A673 (cell line): ENCODE measurements around the gene BRSK1. TPM values are rescaled to one million over a fixed set of nuclear protein-coding genes. Genes with fewer than 3 reads are reported as not detected.

ENCODE experiments used
- BruUV-seq: library from RNA; stranded (reverse); fragments of 400-500 nt; replicated peaks from 2 replicates; lab custom pipeline; 2021; lab: Mats Ljungman, UMichigan
- CTCF ChIA-PET: fragments of 300-600 bp; sonication (Branson Sonifier 250); formaldehyde crosslinking; loops from one replicate; lab custom pipeline; 2022; ENCODE audit warnings: antibody characterized with exemption; lab: Charles Lee
- POLR2A ChIA-PET: fragments of 300-600 bp; sonication (Branson Sonifier 250); formaldehyde crosslinking; loops from one replicate; lab custom pipeline; 2022; ENCODE audit warnings: antibody characterized with exemption; ENCODE audit not compliant: low non-redundant PET; lab: Charles Lee
- DNase-seq: peaks from one replicate; pipeline ENCODE4 v3.0.0-alpha.2; 2015; ENCODE audit warnings: low spot score
- H3K27ac ChIP-seq: fragments of 200-600 bp; sonication (generic); 2 replicates; pipeline ENCODE4 v1.5.1; 2016; ENCODE audit warnings: mixed run types, low read depth, mild to moderate bottlenecking, mixed read lengths, antibody characterized with exemption, low read length; ENCODE audit not compliant: poor library complexity, severe bottlenecking
- H3K27me3 ChIP-seq: fragments of 200-600 bp; sonication (generic); replicated peaks from 2 replicates; pipeline ENCODE4 v1.6.1; 2017; ENCODE audit warnings: mixed run types, low read depth, mild to moderate bottlenecking, mixed read lengths, antibody characterized with exemption, low read length; ENCODE audit not compliant: insufficient read depth, poor library complexity
- H3K36me3 ChIP-seq: fragments of 200-600 bp; sonication (generic); 2 replicates; pipeline ENCODE4 v1.6.1; 2016; ENCODE audit warnings: mixed run types, mild to moderate bottlenecking, mixed read lengths, antibody characterized with exemption, low read length; ENCODE audit not compliant: insufficient read depth, poor library complexity, severe bottlenecking
- H3K4me1 ChIP-seq: fragments of 200-600 bp; sonication (generic); 2 replicates; pipeline ENCODE4 v1.6.1; 2017; ENCODE audit warnings: mixed run types, mild to moderate bottlenecking, mixed read lengths, antibody characterized with exemption, low read length; ENCODE audit not compliant: insufficient read depth, poor library complexity, severe bottlenecking
- H3K4me3 ChIP-seq: fragments of 200-600 bp; sonication (generic); 2 replicates; pipeline ENCODE4 v1.5.1; 2016; ENCODE audit warnings: low read depth, mixed run types, mild to moderate bottlenecking, mixed read lengths, low read length; ENCODE audit not compliant: poor library complexity, severe bottlenecking
- H3K9me3 ChIP-seq: fragments of 200-600 bp; sonication (generic); 2 replicates; pipeline ENCODE4 v1.6.1; 2016; ENCODE audit warnings: mixed run types, low read depth, mild to moderate bottlenecking, mixed read lengths, antibody characterized with exemption, low read length; ENCODE audit not compliant: poor library complexity, severe bottlenecking
- CTCF ChIP-seq: fragments of 300-800, 200-600 bp; sonication (generic); conservative IDR thresholded peaks from 2 replicates; pipeline ENCODE4 v1.5.1; 2017; ENCODE audit warnings: low read depth, mild to moderate bottlenecking, antibody characterized with exemption, low read length, moderate library complexity, mixed read lengths
- EZH2 ChIP-seq: fragments of 200-600 bp; sonication (generic); IDR thresholded peaks from 2 replicates; pipeline ENCODE4 v1.6.1; 2017; ENCODE audit warnings: borderline replicate concordance, low read depth, mild to moderate bottlenecking, mixed read lengths, antibody characterized with exemption, low read length; ENCODE audit not compliant: poor library complexity, severe bottlenecking
- intact Hi-C: fragments of 100-400 bp; cut with micrococcal nuclease; formaldehyde crosslinking; loops from one replicate; pipeline ENCODE4 v1.10.0; 2022; ENCODE audit not compliant: unreplicated experiment
- total RNA-seq: library from RNA; stranded (reverse); gene quantifications from 2 replicates; pipeline ENCODE4 v1.2.3, GENCODE V29; 2021

The BRSK1 gene
- total RNA-seq, 1 experiment from 2014 or later: 30.5 TPM

DNA sequence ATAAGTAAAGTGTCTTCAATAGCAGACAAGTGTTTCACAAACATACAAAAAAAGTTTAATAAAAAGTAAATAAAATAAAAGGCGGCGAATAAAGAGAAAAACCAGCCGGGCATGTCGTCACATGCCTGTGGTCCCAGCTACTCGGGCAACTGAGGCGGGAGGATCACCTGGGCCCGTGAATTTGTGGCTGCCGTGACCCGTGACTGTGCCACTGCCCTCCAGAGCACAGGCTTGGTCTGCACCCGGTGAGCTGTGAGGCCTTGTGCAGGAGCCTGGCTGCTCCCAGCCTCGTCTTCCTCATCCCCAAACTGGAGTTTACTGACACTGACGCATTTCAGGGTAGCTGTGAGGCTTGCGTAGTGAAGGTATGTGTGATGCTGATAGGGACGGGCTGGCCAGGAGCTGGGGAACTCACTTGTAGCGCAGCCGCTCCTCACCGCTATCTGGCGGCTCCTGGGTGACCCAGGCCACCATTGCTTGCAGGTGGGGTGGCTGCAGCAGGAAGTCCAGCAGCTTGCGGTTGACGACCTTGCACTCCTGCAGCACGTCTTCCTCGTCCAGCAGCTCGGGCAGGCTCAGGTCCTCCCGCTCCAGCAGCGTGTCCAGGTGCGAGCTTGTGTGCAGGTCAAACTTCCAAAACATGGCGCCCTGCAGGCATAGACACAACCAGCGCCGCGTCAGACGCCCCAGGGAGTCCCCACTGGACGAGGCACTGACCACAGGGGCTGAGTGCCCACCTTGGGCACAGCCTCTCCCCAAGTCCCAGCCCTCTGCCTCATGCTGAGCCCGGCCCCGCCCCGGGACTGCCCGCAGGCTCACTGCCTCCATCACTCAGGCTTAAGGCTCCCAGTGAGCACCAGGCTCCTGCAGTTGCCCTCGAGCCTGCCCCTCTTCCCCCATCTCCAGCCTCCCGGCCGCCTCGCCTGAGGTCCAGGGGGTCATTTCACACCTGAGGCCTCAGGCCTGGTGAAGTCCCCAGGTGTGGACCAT lies 37.0 kb upstream of the BRSK1 start:
- Histone ChIP-seq H3K4me3 (no peak overlapping the region), H3K27me3 (no peaks in the 10 kb centered on the region), H3K27ac (no peak overlapping the region), H3K9me3 (no peaks in the 10 kb centered on the region), H3K36me3 (peaks cover 40% of the 10 kb centered on the region), H3K4me1 (no peaks in the 10 kb centered on the region)
- CTCF ChIA-PET: no interaction called here
- intact Hi-C loops: no loop called here
- POLR2A ChIA-PET: no interaction called here
- no peak for TF ChIP-seq EZH2
- no peak for TF ChIP-seq CTCF
- BruUV-seq: no TSS peak
- no peak for DNase-seq

DNA sequence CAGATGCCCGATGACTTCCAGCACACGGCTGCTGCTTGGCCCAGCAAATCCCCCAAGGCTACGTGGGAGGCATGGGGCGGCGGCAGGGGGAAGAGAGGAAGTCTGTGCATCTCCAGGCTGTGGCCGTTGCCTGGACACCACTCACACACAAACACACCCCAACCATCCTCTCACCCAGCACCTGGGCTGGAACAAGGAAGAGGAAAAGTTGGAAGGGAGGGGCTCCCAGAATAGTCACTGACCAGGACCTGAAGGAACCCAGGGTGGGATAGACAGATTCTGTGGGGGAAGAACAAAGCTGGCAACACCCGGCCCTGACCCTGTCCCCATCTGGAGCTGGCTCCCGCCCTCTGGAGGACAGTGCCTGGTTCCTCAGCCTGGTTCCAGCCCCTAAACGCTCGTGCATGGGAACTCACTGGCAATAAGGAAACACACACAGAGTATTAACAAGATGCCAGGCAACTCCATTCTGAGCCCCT lies 36.1 kb upstream of the BRSK1 start:
- ChIA-PET CTCF (no interaction called here), POLR2A (no interaction called here)
- TF ChIP-seq CTCF: no peak
- TF ChIP-seq EZH2: no peak
- no peaks in the 10 kb centered on the region for H3K4me1 ChIP-seq
- BruUV-seq: no TSS peak
- no peaks in the 10 kb centered on the region for H3K9me3 ChIP-seq
- intact Hi-C loops: no loop called here
- H3K27ac ChIP-seq: no peak overlapping the region
- H3K4me3 ChIP-seq: no peak overlapping the region
- no peaks in the 10 kb centered on the region for H3K27me3 ChIP-seq
- DNase-seq: no peak
- peaks cover 31% of the 10 kb centered on the region for H3K36me3 ChIP-seq

DNA sequence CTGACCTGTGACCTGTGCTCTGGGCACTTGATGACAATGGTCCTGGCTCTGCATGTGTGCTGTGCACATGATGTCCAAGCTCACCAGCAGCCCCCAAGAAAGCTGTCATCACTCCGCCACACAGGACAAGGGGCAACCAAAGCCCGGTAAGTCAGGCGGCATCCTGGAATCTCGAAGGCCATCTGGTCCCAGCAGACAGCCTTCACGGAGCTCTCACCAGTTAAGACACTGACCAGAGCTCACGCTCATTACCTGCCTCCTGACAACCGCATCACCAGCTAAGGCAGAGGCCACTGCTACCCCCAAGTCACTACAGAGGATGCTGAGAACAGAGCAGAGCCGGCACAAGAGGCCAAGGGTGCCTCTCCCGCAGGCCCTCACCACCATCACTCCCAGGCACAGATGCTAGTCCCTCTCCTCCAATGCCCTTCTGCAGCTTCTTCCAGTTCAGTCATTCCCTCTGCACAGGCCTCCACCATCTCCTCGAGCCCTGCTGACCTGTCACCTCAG lies 35.6 kb upstream of the BRSK1 start:
- no peaks in the 10 kb centered on the region for H3K4me1 ChIP-seq
- DNase-seq: no peak
- ChIA-PET POLR2A (no interaction called here), CTCF (no interaction called here)
- TF ChIP-seq EZH2 (no peak), CTCF (no peak)
- no peak overlapping the region for H3K4me3 ChIP-seq
- intact Hi-C loops: no loop called here
- H3K36me3 ChIP-seq: peaks cover 31% of the 10 kb centered on the region
- H3K27me3 ChIP-seq: no peaks in the 10 kb centered on the region
- H3K27ac ChIP-seq: no peak overlapping the region
- no TSS peak for BruUV-seq
- H3K9me3 ChIP-seq: no peaks in the 10 kb centered on the region
